ENCODE measurements around the gene RSPH1.

DNA sequence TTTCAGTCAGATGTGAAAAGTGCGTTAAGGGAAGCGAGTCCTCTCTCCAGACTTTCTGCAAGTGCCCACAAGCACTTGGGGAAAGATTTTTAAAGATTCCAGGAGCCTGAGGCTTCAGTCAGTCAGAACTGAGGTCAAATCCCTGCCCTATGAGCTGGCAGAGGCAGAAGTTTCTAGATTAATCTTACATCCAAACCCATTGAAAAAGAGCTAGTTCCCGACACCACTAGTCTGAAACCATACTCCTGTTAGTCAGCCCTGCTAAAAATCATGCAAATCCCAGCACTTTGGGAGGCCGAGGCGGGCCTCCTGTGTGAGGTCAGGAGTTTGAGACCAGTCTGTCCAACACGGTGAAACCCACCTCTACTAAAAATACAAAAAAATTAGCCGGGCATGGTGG is 21.0 kb downstream of the RSPH1 start:
- TF ChIP-seq EZH2 (IDR thresholded peaks at IDR 0.05; ENCODE audit: low read length, unreplicated experiment) (no peak), EZH2phosphoT487 (IDR thresholded peaks at IDR 0.05; ENCODE audit: borderline replicate concordance, low read length) (no peak)
- TF ChIP-seq, protein P1, sequence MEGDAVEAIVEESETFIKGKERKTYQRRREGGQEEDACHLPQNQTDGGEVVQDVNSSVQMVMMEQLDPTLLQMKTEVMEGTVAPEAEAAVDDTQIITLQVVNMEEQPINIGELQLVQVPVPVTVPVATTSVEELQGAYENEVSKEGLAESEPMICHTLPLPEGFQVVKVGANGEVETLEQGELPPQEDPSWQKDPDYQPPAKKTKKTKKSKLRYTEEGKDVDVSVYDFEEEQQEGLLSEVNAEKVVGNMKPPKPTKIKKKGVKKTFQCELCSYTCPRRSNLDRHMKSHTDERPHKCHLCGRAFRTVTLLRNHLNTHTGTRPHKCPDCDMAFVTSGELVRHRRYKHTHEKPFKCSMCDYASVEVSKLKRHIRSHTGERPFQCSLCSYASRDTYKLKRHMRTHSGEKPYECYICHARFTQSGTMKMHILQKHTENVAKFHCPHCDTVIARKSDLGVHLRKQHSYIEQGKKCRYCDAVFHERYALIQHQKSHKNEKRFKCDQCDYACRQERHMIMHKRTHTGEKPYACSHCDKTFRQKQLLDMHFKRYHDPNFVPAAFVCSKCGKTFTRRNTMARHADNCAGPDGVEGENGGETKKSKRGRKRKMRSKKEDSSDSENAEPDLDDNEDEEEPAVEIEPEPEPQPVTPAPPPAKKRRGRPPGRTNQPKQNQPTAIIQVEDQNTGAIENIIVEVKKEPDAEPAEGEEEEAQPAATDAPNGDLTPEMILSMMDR (conservative IDR thresholded peaks at IDR 0.05; ENCODE audit: low read depth, low read length), result no peak
